KMS-11 (cell line): ENCODE measurements around the gene FAM193A.

Experiments used
- H2AFZ ChIP-seq: fragments of 200-600 bp; sonication (generic); 2 replicates; pipeline ENCODE4 v1.6.1; 2016; ENCODE audit warnings: antibody characterized with exemption, mixed run types, low read depth
- H3K27ac ChIP-seq: fragments of 200-600 bp; sonication (generic); 2 replicates; pipeline ENCODE4 v1.6.1; 2016; ENCODE audit warnings: mild to moderate bottlenecking, mixed run types
- H3K27me3 ChIP-seq: fragments of 200-600 bp; sonication (generic); 2 replicates; pipeline ENCODE4 v1.6.1; 2017; ENCODE audit warnings: mild to moderate bottlenecking, low read depth, mixed run types, moderate library complexity; ENCODE audit not compliant: insufficient read depth
- H3K36me3 ChIP-seq: fragments of 200-600 bp; sonication (generic); 2 replicates; pipeline ENCODE4 v1.6.1; 2017; ENCODE audit warnings: mild to moderate bottlenecking, mixed run types; ENCODE audit not compliant: insufficient read depth
- H3K4me1 ChIP-seq: fragments of 200-600 bp; sonication (generic); 2 replicates; pipeline ENCODE4 v1.6.1; 2016; ENCODE audit warnings: mild to moderate bottlenecking, low read depth, mixed run types; ENCODE audit not compliant: poor library complexity, severe bottlenecking
- H3K4me2 ChIP-seq: fragments of 200-600 bp; sonication (generic); 2 replicates; pipeline ENCODE4 v1.7.0; 2016; ENCODE audit warnings: mild to moderate bottlenecking, mixed run types
- H3K4me3 ChIP-seq: fragments of 200-600 bp; sonication (generic); IDR thresholded peaks from 2 replicates; pipeline ENCODE4 v1.6.1; 2017; ENCODE audit warnings: low read depth, low read length, mixed read lengths; ENCODE audit not compliant: insufficient read depth
- H3K79me2 ChIP-seq: fragments of 200-600 bp; sonication (generic); 2 replicates; pipeline ENCODE4 v1.6.1; 2016; ENCODE audit warnings: low read depth, mixed run types; ENCODE audit not compliant: insufficient read depth
- H3K9ac ChIP-seq: fragments of 200-600 bp; sonication (generic); 2 replicates; pipeline ENCODE4 v1.6.1; 2016; ENCODE audit warnings: mild to moderate bottlenecking, mixed run types
- H4K20me1 ChIP-seq: fragments of 200-600 bp; sonication (generic); 2 replicates; pipeline ENCODE4 v1.6.1; 2016; ENCODE audit warnings: mild to moderate bottlenecking, mixed run types; ENCODE audit not compliant: insufficient read depth
- TF ChIP-seq, protein P1 (sequence below): fragments of 200-600 bp; sonication (generic); conservative IDR thresholded peaks from 2 replicates; pipeline ENCODE4 v1.6.1; 2017; ENCODE audit warnings: low read depth, mild to moderate bottlenecking, antibody characterized with exemption, low read length, moderate library complexity, mixed read lengths

FAM193A gene

GRCh38 chr4:2489081-2489805 is 47.2 kb upstream of the FAM193A start:
- Histone ChIP-seq H3K4me2 (no peak overlapping the region), H3K27ac (no peak overlapping the region), H3K27me3 (no peaks in the 10 kb centered on the region), H3K4me1 (peaks cover 24% of the 10 kb centered on the region), H3K4me3 (no peak overlapping the region), H4K20me1 (0 out of 2 replicates have a peak, but pooled peaks cover 8% of the 10 kb centered on the region), H3K79me2 (peaks cover 78% of the 10 kb centered on the region; the same call in 1 of the 2 replicates), H2AFZ (no peak overlapping the region), H3K9ac (no peak overlapping the region), H3K36me3 (no peaks in the 10 kb centered on the region)
- TF ChIP-seq, protein P1, sequence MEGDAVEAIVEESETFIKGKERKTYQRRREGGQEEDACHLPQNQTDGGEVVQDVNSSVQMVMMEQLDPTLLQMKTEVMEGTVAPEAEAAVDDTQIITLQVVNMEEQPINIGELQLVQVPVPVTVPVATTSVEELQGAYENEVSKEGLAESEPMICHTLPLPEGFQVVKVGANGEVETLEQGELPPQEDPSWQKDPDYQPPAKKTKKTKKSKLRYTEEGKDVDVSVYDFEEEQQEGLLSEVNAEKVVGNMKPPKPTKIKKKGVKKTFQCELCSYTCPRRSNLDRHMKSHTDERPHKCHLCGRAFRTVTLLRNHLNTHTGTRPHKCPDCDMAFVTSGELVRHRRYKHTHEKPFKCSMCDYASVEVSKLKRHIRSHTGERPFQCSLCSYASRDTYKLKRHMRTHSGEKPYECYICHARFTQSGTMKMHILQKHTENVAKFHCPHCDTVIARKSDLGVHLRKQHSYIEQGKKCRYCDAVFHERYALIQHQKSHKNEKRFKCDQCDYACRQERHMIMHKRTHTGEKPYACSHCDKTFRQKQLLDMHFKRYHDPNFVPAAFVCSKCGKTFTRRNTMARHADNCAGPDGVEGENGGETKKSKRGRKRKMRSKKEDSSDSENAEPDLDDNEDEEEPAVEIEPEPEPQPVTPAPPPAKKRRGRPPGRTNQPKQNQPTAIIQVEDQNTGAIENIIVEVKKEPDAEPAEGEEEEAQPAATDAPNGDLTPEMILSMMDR, result no peak

- H3K27ac ChIP-seq, result no peak overlapping the region
- no peaks in the 10 kb centered on the region for H3K36me3 ChIP-seq
- peaks cover 71% of the 10 kb centered on the region; the same call in 1 of the 2 replicates for H3K79me2 ChIP-seq
- no peak overlapping the region for H3K9ac ChIP-seq
- H2AFZ ChIP-seq, result no peak overlapping the region
- H3K27me3 ChIP-seq, result no peaks in the 10 kb centered on the region
- H3K4me1 ChIP-seq, result peaks cover 24% of the 10 kb centered on the region
- 0 out of 2 replicates have a peak, but pooled peaks cover 8% of the 10 kb centered on the region for H4K20me1 ChIP-seq
- TF ChIP-seq, protein P1, result no peak
- no peak overlapping the region for H3K4me3 ChIP-seq
- no peak overlapping the region for H3K4me2 ChIP-seq
Measured at GRCh38 chr4:2489841-2490552, 46.5 kb upstream of the FAM193A start.

DNA sequence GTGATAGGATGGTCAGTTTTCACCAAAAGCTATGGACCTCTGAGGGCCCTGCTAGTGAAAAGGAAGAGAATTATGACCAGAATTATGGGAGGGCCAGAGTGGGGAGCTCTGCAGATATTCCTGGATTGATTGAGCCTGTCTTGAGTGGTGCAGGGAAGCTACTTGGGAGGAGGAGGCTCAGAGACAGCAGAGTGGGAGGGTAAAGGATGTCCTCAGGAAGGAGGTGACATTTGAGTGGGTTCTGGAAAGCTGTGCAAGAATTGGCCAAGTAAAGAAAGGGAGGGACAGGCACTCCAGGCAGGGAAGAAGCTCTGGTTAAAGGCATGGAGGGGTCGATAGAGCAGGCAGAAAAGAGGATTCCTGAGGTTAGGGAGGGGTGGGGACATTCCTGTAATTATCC is 43.5 kb upstream of the FAM193A start:
- Histone ChIP-seq H3K4me1 (peaks cover 12% of the 10 kb centered on the region), H3K79me2 (peaks cover 44% of the 10 kb centered on the region; the same call in 1 of the 2 replicates), H3K27ac (no peak overlapping the region), H3K27me3 (no peaks in the 10 kb centered on the region), H4K20me1 (0 out of 2 replicates have a peak, but pooled peaks cover 6% of the 10 kb centered on the region), H3K9ac (no peak overlapping the region), H3K36me3 (no peaks in the 10 kb centered on the region), H2AFZ (no peak overlapping the region), H3K4me3 (no peak overlapping the region), H3K4me2 (no peak overlapping the region)
- TF ChIP-seq, protein P1, result no peak

DNA sequence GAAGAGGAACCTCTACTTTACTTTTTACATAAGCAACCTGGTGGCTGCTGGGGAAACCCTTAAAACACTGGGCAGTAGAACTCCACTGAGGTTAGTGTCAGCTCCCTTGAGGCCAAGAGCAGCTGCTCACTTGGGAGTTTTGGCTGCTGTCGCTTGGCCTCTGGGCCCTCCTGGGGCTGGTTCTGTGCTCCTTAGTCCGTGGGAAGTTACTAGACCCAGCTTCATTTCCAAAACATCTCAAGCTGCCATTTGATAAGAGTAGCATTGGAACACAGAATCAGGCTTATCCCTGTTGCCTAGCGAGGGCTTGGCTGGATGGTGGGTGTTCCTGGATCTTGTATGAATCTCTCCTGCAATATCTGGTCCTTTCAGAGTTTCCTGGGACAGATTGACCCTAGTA is 41.5 kb upstream of the FAM193A start:
- Histone ChIP-seq H3K9ac (no peak overlapping the region), H3K79me2 (peaks cover 26% of the 10 kb centered on the region; the same call in 1 of the 2 replicates), H3K4me3 (no peak overlapping the region), H4K20me1 (no peaks in the 10 kb centered on the region), H3K27me3 (no peaks in the 10 kb centered on the region), H3K36me3 (no peaks in the 10 kb centered on the region), H3K4me2 (no peak overlapping the region), H3K27ac (no peak overlapping the region), H2AFZ (no peak overlapping the region), H3K4me1 (peaks cover 4% of the 10 kb centered on the region)
- TF ChIP-seq, protein P1, result no peak
